GM19240 (cell line): Measurements from ENCODE around the gene IKZF3.
"Not testable (repeated sequence)": the region's sequence is repeated elsewhere in the genome, so short reads cannot be mapped to it uniquely, and the experiment has no call there.

ENCODE experiments used
- DNase-seq: peaks from one replicate; pipeline ENCODE4 v3.0.0; 2011; ENCODE audit warnings: low spot score; ENCODE audit not compliant: insufficient read length

IKZF3 gene

GRCh38 chr17:39861235-39861634 is 2.9 kb downstream of the IKZF3 start:
- no peak for DNase-seq

GRCh38 chr17:39855911-39856649 is 8.0 kb downstream of the IKZF3 start:
- DNase-seq = not testable (repeated sequence)

- DNase-seq = no peak
Observed at GRCh38 chr17:39854909-39855308, 9.2 kb downstream of the IKZF3 start.

GRCh38 chr17:39852239-39852638 is 11.9 kb downstream of the IKZF3 start:
- DNase-seq = no peak

- DNase-seq = not testable (repeated sequence)
Observed at GRCh38 chr17:39850186-39850585, 13.9 kb downstream of the IKZF3 start.

GRCh38 chr17:39848600-39848999 is 15.5 kb downstream of the IKZF3 start:
- no peak for DNase-seq

- DNase-seq = no peak
Observed at GRCh38 chr17:39846205-39846604, 17.9 kb downstream of the IKZF3 start.

GRCh38 chr17:39845052-39845846 is 18.9 kb downstream of the IKZF3 start:
- DNase-seq = no peak

- DNase-seq = no peak
Observed at GRCh38 chr17:39841134-39841683, 22.9 kb downstream of the IKZF3 start.

- no peak for DNase-seq
Observed at GRCh38 chr17:39838784-39839183, 25.3 kb downstream of the IKZF3 start.

- DNase-seq = no peak
Observed at GRCh38 chr17:39838057-39838456, 26.1 kb downstream of the IKZF3 start.

GRCh38 chr17:39836117-39836516 is 28.0 kb downstream of the IKZF3 start:
- no peak for DNase-seq

GRCh38 chr17:39835038-39835786 is 28.9 kb downstream of the IKZF3 start:
- DNase-seq = no peak

- no peak for DNase-seq
Observed at GRCh38 chr17:39834017-39834416, 30.1 kb downstream of the IKZF3 start.

GRCh38 chr17:39831588-39831987 is 32.5 kb downstream of the IKZF3 start:
- no peak for DNase-seq

- no peak for DNase-seq
Observed at GRCh38 chr17:39828443-39828842, 35.7 kb downstream of the IKZF3 start.

- DNase-seq = no peak
Observed at GRCh38 chr17:39826334-39826733, 37.8 kb downstream of the IKZF3 start.

GRCh38 chr17:39823407-39824054 is 40.6 kb downstream of the IKZF3 start:
- no peak for DNase-seq

- DNase-seq = no peak
Observed at GRCh38 chr17:39822051-39822451, 42.1 kb downstream of the IKZF3 start.

GRCh38 chr17:39820987-39821386 is 43.1 kb downstream of the IKZF3 start:
- no peak for DNase-seq

GRCh38 chr17:39820541-39820940 is 43.6 kb downstream of the IKZF3 start:
- DNase-seq = no peak
